Measurements from ENCODE around the gene DONSON.

Gene DONSON

GRCh38 chr21:33562389-33562788 is 26.1 kb downstream of the DONSON start:
- no peak for DNase-seq (ENCODE audit: low read depth)

DNA sequence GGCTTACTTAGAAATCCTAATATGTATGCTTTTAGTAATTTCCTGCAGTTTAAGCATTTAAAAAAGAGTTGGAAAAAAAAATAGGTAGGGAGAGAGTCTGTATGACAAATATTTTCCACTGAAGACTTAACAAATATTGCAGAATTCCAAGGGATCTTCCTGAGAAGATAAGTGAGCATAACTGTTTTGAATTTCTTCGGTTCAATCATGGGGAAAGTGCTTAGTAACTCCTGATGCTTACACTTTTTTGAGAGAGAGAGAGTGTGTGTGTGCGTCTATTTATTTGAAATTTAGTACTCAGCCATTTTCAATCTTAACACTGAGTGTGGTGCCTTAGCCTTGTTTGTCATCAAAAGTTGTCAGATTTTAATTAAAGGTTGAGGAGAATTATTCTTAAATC is 27.1 kb downstream of the DONSON start:
- no peak for DNase-seq (ENCODE audit: low read depth)

DNA sequence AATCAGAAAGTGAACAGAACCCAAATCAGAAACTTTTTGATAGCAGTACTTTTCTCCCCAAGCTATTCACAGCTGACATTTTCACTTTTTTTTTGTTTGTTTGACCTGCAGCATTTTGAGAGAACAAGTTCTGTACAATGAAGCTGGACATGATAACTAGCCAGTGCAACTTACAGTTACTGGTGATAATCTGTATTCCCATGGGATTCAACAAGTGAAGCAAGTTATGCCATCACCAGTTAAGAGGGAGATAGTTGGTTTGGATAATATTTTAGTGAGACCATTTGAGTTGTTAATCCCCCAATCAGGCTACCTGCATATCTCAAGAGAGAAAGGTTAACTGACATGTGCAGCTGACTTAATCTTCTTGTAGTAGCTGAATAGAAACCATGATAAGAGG is 27.5 kb downstream of the DONSON start:
- no peak for DNase-seq (ENCODE audit: low read depth)

DNA sequence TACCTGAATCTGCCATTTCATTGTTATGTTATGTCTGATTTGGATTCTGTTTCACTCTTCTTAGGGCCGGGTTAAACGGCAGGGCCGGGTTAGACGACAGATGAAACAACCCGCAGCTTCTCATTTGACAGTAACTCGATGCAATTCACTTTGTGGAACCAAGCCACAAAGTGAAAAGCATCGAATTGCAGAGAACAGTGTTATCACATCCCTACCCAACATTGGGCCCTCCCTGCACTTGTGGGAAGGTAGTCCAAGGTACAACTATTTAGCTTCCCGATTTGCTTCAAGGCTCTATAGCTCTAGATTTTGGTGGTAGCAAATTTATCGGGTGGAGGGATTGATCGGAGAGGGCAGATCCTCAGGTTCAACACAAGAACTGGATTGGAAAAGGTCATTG is 28.7 kb downstream of the DONSON start:
- DNase-seq (ENCODE audit: low read depth): no peak

- no peak for DNase-seq (ENCODE audit: low read depth)
Observed at GRCh38 chr21:33558777-33559421, 29.6 kb downstream of the DONSON start.

GRCh38 chr21:33557447-33557846 is 31.0 kb downstream of the DONSON start:
- DNase-seq (ENCODE audit: low read depth): no peak

DNA sequence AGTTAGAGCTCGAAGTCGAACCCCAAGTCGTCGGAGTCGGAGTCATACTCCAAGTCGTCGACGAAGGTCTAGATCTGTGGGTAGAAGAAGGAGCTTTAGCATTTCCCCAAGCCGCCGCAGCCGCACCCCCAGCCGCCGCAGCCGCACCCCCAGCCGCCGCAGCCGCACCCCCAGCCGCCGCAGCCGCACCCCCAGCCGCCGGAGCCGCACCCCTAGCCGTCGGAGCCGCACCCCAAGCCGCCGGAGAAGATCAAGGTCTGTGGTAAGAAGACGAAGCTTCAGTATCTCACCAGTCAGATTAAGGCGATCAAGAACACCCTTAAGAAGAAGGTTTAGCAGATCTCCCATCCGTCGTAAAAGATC is 33.5 kb downstream of the DONSON start:
- no peak for DNase-seq (ENCODE audit: low read depth)

- DNase-seq (ENCODE audit: low read depth): no peak
Observed at GRCh38 chr21:33554236-33554981, 34.1 kb downstream of the DONSON start.

DNA sequence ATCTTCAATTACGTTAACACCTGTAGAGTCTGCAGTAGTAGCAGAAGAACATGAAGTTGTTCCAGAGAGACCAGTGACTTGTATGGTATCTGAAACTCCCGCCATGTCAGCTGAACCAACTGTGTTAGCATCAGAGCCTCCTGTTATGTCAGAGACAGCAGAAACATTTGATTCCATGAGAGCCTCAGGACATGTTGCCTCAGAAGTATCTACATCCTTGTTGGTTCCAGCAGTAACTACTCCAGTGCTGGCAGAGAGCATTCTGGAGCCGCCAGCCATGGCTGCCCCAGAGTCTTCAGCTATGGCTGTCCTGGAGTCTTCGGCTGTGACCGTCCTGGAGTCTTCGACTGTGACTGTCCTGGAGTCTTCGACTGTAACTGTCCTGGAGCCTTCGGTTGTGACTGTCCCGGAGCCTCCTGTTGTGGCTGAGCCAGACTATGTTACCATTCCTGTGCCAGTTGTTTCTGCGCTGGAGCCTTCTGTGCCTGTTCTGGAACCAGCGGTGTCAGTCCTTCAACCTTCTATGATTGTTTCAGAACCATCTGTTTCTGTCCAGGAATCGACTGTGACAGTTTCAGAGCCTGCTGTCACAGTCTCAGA is 35.4 kb downstream of the DONSON start:
- DNase-seq (ENCODE audit: low read depth): no peak

GRCh38 chr21:33552093-33552998 is 36.1 kb downstream of the DONSON start:
- no peak for DNase-seq (ENCODE audit: low read depth)

DNA sequence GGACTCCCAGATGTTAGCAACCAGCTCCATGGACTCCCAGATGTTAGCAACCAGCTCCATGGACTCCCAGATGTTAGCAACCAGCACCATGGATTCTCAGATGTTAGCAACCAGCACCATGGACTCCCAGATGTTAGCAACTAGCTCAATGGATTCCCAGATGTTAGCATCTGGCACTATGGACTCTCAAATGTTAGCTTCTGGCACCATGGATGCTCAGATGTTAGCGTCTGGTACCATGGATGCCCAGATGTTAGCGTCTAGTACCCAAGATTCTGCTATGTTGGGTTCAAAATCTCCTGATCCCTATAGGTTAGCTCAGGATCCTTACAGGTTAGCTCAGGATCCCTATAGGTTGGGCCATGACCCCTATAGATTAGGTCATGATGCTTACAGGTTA is 36.8 kb downstream of the DONSON start:
- no peak for DNase-seq (ENCODE audit: low read depth)

- no peak for DNase-seq (ENCODE audit: low read depth)
Observed at GRCh38 chr21:33550772-33551660, 37.5 kb downstream of the DONSON start.

GRCh38 chr21:33549848-33550771 is 38.4 kb downstream of the DONSON start:
- no peak for DNase-seq (ENCODE audit: low read depth)

DNA sequence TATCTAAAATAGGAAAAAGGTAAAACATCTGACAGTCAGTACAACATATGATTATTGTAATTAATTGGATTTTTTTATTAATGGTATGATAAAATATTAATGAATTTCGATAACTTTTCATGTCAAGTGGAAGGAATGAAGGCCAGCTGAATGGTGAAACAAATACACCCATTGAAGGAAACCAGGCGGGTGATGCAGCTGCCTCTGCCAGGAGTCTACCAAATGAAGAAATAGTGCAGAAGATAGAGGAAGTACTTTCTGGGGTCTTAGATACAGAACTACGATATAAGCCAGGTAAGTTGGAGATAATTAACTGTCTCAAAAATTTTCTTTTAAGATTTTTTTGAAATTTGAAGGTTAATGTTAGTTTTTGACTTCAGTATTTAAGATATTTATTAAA is 42.4 kb downstream of the DONSON start:
- no peak for DNase-seq (ENCODE audit: low read depth)

DNA sequence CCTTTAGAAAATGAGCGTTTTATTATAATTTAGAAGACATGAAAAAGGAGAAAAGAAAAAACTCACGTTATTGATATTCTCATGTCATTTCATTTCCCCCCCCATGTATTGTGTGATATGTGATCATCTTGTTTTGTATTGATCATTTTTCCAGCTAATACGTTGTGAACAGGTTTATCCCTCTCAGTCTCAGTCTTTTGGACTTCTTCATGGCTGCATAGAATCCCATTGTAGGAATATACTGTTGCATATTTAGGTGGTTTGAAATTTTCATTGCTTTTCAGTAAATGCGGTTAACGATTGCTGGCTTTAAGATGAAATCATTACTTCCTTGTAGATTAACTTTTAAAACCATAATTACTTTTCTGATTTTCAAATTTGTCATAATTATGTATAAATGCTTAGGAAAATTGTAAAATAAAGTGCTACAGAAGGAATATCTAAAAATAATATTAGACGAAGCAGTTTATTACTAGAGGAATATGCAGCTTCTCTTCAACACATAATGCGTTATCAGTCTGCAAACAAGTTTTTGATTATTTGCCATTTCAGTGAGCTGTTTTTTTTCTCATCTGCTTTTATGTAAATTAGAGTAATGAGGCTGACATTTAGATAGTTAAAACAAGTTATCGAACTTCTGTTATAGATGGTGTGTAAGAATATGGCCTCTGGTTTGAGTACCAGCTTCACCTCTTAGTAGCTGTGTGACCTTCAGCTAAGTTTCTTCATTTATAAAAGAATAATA is 43.9 kb downstream of the DONSON start:
- no peak for DNase-seq (ENCODE audit: low read depth)

DNA sequence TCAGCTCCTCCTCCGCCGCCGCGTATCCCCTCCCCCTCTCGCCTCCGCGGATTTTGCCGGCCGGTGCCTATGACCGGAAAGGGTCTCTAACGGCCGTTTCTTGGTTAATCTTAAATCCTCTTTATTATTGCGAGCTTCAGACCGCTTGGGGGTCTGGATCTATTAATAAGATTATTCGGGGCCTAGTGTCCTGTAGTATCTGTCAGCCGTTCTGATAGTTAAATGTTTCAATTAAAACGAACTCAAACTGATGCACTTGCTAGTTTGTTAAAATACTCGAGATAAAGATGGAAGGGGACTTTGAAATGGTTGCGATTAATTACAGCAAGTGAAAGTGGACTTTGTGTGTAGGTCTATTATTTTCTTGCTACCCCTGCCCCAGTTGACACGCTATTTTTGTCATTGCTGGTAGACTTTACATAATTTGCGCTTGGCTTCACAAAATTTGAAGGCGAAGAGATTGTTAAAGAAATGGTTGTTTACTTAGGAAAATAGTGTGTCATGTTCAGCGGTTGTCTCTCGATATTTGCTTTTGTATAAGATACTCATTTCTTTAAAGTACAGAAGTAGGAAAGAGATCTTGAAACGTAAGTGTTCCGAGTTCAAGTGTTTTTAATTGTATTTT is 44.9 kb downstream of the DONSON start:
- no peak for DNase-seq (ENCODE audit: low read depth)

GRCh38 chr21:33542640-33543504 is 45.6 kb downstream of the DONSON start, which contains the start of gene SON:
Gene SON, plus strand, starts transcription at chr21:33543038. Its CDS starts 55 bp downstream, at chr21:33543093.
- DNase-seq (ENCODE audit: low read depth): peak; percentile 91
